ENCODE measurements around the gene PTPA. TPM values are rescaled to one million over a fixed set of nuclear protein-coding genes. Genes with fewer than 3 reads are reported as not detected.

PTPA gene
- total RNA-seq, 1 experiment from 2014 or later: 76.2 TPM

GRCh38 chr9:129176701-129177442 is 65.7 kb downstream of the PTPA start:
- BruUV-seq (replicated peaks): no TSS peak
- TF ChIP-seq CTCF (IDR thresholded peaks at IDR 0.05; ENCODE audit: unreplicated experiment): no peak
- H3K36me3 Mint-ChIP-seq (ENCODE audit: insufficient read depth, unreplicated experiment): peaks cover 67% of the 10 kb centered on the region
- no peak for DNase-seq
- CTCF ChIA-PET: interaction anchor here (0.9 kb wide), 1 partner anchor 36 kb away, joined by 3 read pairs; no protein-coding TSS in a partner anchor
- no peaks in the 10 kb centered on the region for H3K9me3 Mint-ChIP-seq (ENCODE audit: low read depth, unreplicated experiment)
- no peaks in the 10 kb centered on the region for H3K27me3 Mint-ChIP-seq (ENCODE audit: unreplicated experiment)
- peak overlapping the region; percentile 94 for H3K4me3 Mint-ChIP-seq (ENCODE audit: low read depth, unreplicated experiment)
- intact Hi-C loops (cut with micrococcal nuclease; ENCODE audit: unreplicated experiment): loop anchor here (5.0 to 10.0 kb wide), 3 partner anchors 35 to 438 kb away; no protein-coding TSS in a partner anchor
- peaks cover 25% of the 10 kb centered on the region for H3K4me1 Mint-ChIP-seq (ENCODE audit: low read depth, unreplicated experiment)
- H3K27ac Mint-ChIP-seq (ENCODE audit: unreplicated experiment): peak overlapping the region; percentile 63

- peak overlapping the region; percentile 94 for H3K4me3 Mint-ChIP-seq (ENCODE audit: low read depth, unreplicated experiment)
- BruUV-seq (replicated peaks): no TSS peak
- CTCF ChIA-PET: interaction anchor here (0.6 to 1.0 kb wide), 3 partner anchors 11 to 308 kb away, joined by 3 to 6 read pairs (median 4); no protein-coding TSS in a partner anchor
- intact Hi-C loops (cut with micrococcal nuclease; ENCODE audit: unreplicated experiment): loop anchor here (5.0 to 10.0 kb wide), 3 partner anchors 35 to 437 kb away; no protein-coding TSS in a partner anchor
- peaks cover 70% of the 10 kb centered on the region for H3K36me3 Mint-ChIP-seq (ENCODE audit: insufficient read depth, unreplicated experiment)
- peak overlapping the region; percentile 78 for H3K27ac Mint-ChIP-seq (ENCODE audit: unreplicated experiment)
- no peaks in the 10 kb centered on the region for H3K9me3 Mint-ChIP-seq (ENCODE audit: low read depth, unreplicated experiment)
- H3K27me3 Mint-ChIP-seq (ENCODE audit: unreplicated experiment): no peaks in the 10 kb centered on the region
- no peak for DNase-seq
- no peak for TF ChIP-seq CTCF (IDR thresholded peaks at IDR 0.05; ENCODE audit: unreplicated experiment)
- peaks cover 31% of the 10 kb centered on the region for H3K4me1 Mint-ChIP-seq (ENCODE audit: low read depth, unreplicated experiment)
Observed at GRCh38 chr9:129177443-129177790, 66.2 kb downstream of the PTPA start.

GRCh38 chr9:129177791-129178567 is 66.8 kb downstream of the PTPA start, which contains the start of gene IER5L:
TSS of gene IER5L (minus strand) at chr9:129178261. CDS start at chr9:129178052, 209 bp downstream.
- TF ChIP-seq CTCF (IDR thresholded peaks at IDR 0.05; ENCODE audit: unreplicated experiment): no peak
- CTCF ChIA-PET: interaction anchor here (0.6 to 1.3 kb wide), 5 partner anchors 12 to 307 kb away, joined by 3 to 6 read pairs (median 3); no protein-coding TSS in a partner anchor
- H3K4me1 Mint-ChIP-seq (ENCODE audit: low read depth, unreplicated experiment): peaks cover 31% of the 10 kb centered on the region
- peak; percentile 93 for DNase-seq
- intact Hi-C loops (cut with micrococcal nuclease; ENCODE audit: unreplicated experiment): loop anchor here (2.0 to 10.0 kb wide), 4 partner anchors 36 to 437 kb away; no protein-coding TSS in a partner anchor
- peaks cover 70% of the 10 kb centered on the region for H3K36me3 Mint-ChIP-seq (ENCODE audit: insufficient read depth, unreplicated experiment)
- H3K9me3 Mint-ChIP-seq (ENCODE audit: low read depth, unreplicated experiment): no peaks in the 10 kb centered on the region
- peak within 1 kb of the TSS; percentile 94 for H3K4me3 Mint-ChIP-seq (ENCODE audit: low read depth, unreplicated experiment)
- H3K27ac Mint-ChIP-seq (ENCODE audit: unreplicated experiment): peak within 1 kb of the TSS; percentile 78
- H3K27me3 Mint-ChIP-seq (ENCODE audit: unreplicated experiment): no peaks in the 10 kb centered on the region
- TSS peak; percentile 89 for BruUV-seq (replicated peaks)

All from Calu3 (cell line).